ENCODE data around the gene NUTM2D. TPM values are rescaled to one million over a fixed set of nuclear protein-coding genes. Genes with fewer than 3 reads are reported as not detected.
"Not testable (repeated sequence)": the region's sequence is repeated elsewhere in the genome, so short reads cannot be mapped to it uniquely, and the experiment has no call there.

Gene NUTM2D
- total and polyA plus RNA-seq, 8 donors, result 2.2 to 13.8 (median 3.0) TPM

DNA sequence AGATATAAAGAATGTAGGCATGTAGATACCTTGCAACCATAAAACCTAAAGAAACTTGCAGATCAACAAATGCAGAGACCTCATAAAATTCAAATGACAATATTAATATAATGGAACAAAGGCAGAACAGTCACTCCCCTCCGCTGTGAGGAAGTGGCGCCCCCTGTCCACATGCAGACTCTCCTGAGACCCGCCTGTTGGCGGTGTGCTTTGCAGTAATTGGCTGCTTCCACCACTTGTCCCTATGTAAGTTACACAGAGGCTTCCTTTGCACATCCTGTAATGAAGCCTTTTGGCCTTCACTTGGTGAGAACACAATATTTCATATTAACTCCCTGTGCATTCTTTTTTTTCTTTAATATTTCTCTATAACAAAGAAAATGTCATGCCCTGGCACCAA lies 21.6 kb downstream of the NUTM2D start:
- H3K36me3 ChIP-seq; ATAC-seq; H3K27ac ChIP-seq; FAIRE-seq; H3K9me3 ChIP-seq; H3K27me3 ChIP-seq; H3K4me1 ChIP-seq; DNase-seq; H3K4me3 ChIP-seq; intact Hi-C loops (cut with DNase I): not testable (repeated sequence)
- 96 to 100% methylated on average over 2 to 3 of the region's 4 CpGs for WGBS, 2 donors

DNA sequence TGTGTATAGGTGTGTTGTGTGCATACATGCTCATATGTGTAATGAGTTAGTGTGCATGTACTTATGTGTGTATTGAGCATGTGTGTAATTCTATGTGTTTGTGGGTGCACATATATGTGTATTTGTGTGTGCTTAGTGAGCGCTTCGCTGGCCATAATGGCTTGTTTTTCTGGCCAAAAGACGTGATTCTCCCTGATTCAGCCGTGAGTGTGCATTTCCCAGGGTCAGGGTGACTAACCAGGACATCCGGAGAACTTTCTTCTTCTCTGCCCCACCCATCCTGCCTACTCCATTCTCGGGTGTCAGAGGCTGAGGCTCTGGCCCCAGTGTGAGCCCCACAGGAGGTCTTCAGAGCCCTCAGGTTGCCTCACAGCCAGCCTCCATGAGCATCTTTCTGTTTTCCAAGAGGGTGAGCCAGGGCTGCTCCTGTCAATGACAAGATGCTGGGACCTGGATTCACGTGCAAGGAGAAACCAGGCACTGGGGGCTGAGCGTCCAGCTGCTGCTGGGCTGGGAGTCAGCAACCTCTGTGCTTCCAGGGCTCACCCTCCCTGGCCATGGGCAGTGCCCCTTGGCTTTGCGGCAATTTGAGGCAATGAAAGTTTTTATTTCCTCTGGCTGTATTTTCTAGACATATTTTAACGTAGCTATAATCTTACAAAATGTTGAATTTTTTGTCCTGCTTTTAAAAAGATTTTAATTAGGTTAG lies 25.8 kb downstream of the NUTM2D start:
- H3K4me1 ChIP-seq; DNase-seq; H3K27me3 ChIP-seq; ATAC-seq; H3K36me3 ChIP-seq; H3K9me3 ChIP-seq; FAIRE-seq; H3K4me3 ChIP-seq; intact Hi-C loops (cut with DNase I); H3K27ac ChIP-seq: not testable (repeated sequence)
- WGBS, 2 donors, result 87 to 90% methylated on average over 8 of the region's 10 CpGs

DNA sequence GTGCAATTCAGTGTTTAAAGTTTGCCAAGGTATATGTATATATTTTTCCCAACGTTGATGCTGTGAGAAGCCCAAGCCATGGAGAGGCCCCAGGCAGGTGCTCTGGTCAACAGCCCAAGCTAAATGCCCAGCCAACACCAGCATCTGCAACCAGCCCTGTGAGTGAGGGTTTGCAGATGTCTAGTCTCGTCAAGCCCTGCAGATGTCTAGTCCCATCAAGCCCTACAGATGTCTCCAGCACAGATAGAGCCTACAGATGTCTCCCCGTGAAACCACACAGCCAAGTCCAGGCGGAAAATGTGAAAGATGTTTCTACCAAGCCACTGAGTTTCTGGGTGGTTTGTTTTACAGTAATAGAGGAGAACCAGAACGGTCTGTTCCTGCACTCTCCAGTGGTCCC lies 26.7 kb downstream of the NUTM2D start:
- DNase-seq; ATAC-seq; H3K27me3 ChIP-seq; H3K4me1 ChIP-seq; FAIRE-seq; intact Hi-C loops (cut with DNase I); H3K36me3 ChIP-seq; H3K4me3 ChIP-seq; H3K9me3 ChIP-seq; H3K27ac ChIP-seq: not testable (repeated sequence)
- 78 to 90% methylated on average over 4 to 5 of the region's 5 CpGs for WGBS, 2 donors

DNA sequence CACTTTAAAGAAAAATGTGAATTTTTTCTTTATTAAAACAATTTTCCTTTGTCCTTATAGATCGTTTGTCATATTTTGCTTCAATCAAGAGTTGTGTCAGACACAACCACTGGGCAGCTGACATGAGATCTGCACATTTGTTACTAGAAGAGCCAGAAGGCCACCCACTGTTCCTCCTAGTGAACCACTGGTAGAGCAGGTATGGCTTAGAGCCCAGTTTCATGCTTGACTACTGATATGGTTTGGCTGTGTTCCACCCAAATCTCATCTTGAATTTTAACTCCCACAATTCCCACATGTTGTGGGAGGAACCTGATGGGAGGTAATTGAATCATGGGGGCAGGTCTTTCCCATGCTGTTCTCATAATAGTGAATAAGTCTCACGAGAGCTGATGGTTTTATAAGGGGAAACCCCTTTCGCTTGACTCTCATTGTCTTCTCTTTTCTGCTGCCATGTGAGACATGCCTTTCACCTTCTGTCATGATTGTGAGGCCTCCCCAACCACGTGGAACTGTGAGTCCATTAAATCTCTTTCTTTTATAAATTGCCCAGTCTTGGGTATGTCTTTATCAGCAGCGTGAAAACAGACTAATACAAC lies 28.3 kb downstream of the NUTM2D start:
- H3K9me3 ChIP-seq; H3K27ac ChIP-seq; DNase-seq; H3K4me1 ChIP-seq; intact Hi-C loops (cut with DNase I); H3K4me3 ChIP-seq; H3K36me3 ChIP-seq; H3K27me3 ChIP-seq; FAIRE-seq: not testable (repeated sequence)
- peak; percentile 87 to 97 (median 92) for ATAC-seq
- 49 to 51% methylated on average over 4 to 5 of the region's 5 CpGs for WGBS, 2 donors

DNA sequence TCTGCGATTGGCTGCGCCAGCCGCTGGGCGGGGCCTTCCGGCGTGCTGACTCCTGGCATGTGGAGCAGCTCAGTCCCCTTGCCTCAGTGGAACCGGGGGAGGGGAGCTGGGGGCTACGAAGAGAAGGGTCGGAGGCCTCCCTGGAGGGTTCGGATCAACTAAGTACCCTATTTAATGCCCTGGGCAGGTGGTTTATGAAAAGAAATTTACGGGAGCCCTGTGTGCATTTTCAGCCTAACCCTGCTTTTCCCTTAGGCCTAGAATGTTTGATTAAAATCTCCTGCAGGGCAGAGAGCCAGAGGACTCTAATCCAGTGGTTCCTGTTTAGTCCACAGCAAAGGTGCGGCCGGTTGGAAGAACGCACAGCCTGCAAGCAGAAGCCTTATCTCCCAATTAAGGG lies 33.8 kb downstream of the NUTM2D start:
- peak in 1 of 6 donors; percentile 15 for DNase-seq
- H3K9me3 ChIP-seq; intact Hi-C loops (cut with DNase I); H3K27me3 ChIP-seq; H3K27ac ChIP-seq; H3K36me3 ChIP-seq; ATAC-seq; H3K4me1 ChIP-seq; H3K4me3 ChIP-seq; FAIRE-seq: not testable (repeated sequence)
- 56 to 67% methylated on average over 5 to 12 of the region's 14 CpGs for WGBS, 2 donors

DNA sequence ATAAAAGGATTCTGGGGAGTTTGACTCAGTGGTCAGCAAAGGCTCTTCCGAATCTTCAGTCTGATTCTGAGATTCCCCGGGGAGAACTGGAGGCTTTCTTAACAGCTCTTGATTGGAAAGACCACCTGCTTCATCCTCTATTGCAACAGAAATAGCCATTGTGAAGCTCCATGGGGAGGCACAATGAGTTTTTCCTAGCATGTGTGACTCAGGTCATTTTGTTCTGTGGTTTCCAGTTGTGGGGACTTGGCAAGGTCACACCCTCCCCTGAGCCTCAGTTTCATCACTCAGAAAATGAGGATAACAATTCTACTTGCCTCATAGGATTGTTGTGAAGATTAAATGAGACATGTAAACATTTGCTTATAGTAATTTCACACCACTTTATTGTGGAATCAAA lies 38.7 kb downstream of the NUTM2D start:
- FAIRE-seq; DNase-seq; H3K4me3 ChIP-seq; intact Hi-C loops (cut with DNase I); H3K27ac ChIP-seq; H3K27me3 ChIP-seq; H3K4me1 ChIP-seq; H3K9me3 ChIP-seq; H3K36me3 ChIP-seq; ATAC-seq: not testable (repeated sequence)
- 71 to 83% methylated on average over 2 of the region's 2 CpGs for WGBS, 2 donors

DNA sequence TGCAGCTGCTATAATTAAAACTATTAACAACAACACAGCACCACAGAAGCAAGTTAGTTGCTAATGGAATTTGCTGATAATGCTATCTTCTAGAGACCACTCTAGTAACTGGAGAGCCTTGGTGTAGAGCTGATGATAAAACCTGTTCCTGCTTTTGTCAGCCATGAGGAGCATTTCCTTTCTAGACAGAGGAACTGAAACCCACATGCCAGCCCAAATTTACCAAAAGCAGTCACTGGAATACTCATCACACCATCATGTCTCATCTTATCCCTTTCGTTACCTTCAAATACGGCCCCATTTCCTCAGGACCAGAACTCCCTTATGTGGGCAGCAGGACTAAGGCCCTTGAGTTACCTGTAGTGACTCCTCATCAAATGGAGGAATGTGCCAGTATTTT lies 40.9 kb downstream of the NUTM2D start:
- DNase-seq, result not testable (repeated sequence)
- WGBS, 2 donors, result 81 to 83% methylated on average over 1 of the region's 2 CpGs

DNA sequence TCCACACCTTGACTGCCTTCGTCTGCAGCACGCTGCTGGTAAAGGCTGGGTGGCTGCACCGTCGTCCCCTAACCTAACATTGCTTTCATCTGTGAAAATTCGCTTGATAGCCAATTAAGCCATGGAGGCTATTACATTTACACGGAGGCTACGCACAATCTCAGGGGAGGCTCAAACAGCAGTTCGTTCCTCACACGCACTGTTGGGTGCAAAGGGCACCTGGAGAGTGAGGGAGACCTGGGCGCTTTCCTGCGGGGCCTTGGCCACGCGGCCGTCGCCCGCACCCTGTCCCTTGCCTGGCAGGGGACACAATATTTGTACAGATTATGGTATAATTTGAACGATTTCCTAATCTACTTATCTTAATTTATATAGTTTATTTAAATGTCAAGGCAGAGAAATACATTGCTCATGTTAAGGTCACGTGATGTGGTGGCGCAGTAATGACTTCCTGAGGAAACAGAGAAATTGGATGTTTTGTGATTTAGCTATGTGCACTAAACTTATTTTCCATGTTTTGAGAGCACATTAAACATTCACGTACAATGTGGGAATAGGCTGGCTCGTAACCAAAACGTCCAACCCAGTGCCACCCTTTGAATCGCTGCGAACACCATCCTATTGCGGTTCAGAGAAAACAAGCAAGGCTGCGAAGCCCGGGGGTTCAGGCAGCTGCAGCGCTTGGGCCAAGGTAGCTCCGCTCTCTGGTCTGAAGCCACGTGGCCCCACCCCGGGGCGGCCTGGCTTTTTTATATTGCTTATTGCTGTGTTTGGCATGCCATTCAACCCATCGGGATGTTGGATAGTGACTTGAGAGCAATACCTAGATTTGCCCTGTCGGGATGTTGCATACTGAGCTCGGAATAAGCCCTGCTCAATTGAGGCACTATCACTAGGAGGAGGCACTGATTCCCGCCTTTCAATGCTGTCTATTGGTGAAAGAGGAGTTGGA lies 50.2 kb downstream of the NUTM2D start:
- H3K4me3 ChIP-seq; FAIRE-seq; H3K27me3 ChIP-seq; H3K27ac ChIP-seq; DNase-seq; H3K4me1 ChIP-seq; intact Hi-C loops (cut with DNase I); H3K36me3 ChIP-seq; H3K9me3 ChIP-seq: not testable (repeated sequence)
- 67% methylated on average over 29 to 36 of the region's 36 CpGs for WGBS, 2 donors
- ATAC-seq, result peak in 1 of 4 donors; percentile 29

More for the DNA sequence above, 40.9 kb downstream of the NUTM2D start:
- H3K9me3 ChIP-seq; intact Hi-C loops (cut with DNase I); H3K4me1 ChIP-seq; FAIRE-seq; H3K27me3 ChIP-seq; H3K36me3 ChIP-seq; H3K4me3 ChIP-seq; H3K27ac ChIP-seq: not testable (repeated sequence)
- peak in 1 of 4 donors; percentile 23 for ATAC-seq

DNA sequence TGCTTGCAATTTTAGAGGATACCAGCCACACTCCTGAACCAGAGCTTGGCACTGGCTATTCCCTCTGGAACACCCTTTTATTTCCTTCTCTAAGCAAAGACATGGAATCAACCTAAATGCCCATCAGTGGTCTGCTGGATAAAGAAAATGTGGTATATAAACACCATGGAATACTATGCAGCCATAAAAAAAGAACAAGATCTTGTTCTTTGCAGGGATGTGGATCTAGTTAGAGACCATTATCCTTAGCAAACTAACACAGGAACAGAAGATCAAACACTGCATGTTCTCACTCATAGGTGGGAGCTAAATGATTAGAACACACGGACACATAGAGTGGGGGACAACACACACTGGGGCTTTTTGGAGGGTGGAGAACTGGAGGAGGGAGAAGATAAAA lies 56.4 kb downstream of the NUTM2D start:
- not testable (repeated sequence) for FAIRE-seq, H3K36me3 ChIP-seq
- 88 to 100% methylated on average over 1 of the region's 1 CpG for WGBS, 2 donors

More for the DNA sequence above, 56.4 kb downstream of the NUTM2D start:
- H3K4me3 ChIP-seq; ATAC-seq; H3K9me3 ChIP-seq; intact Hi-C loops (cut with DNase I); H3K27ac ChIP-seq; DNase-seq; H3K27me3 ChIP-seq; H3K4me1 ChIP-seq: not testable (repeated sequence)
